Activated CD4-positive, alpha-beta T cell treated with anti-CD3 and anti-CD28 coated beads, Interleukin-2, amount 50 U/mL, for 4 hours (primary cell): ENCODE results near the gene AMHR2.

Source experiments
- DNase-seq, 2 experiments: peaks; one replicate each; pipeline ENCODE4 v3.0.0-alpha.2; 2020

Gene AMHR2

GRCh38 chr12:53453953-53454640 is 30.4 kb downstream of the AMHR2 start:
- DNase-seq, result no peak

- no peak for DNase-seq
Measured at GRCh38 chr12:53454707-53455106, 31.1 kb downstream of the AMHR2 start.

DNA sequence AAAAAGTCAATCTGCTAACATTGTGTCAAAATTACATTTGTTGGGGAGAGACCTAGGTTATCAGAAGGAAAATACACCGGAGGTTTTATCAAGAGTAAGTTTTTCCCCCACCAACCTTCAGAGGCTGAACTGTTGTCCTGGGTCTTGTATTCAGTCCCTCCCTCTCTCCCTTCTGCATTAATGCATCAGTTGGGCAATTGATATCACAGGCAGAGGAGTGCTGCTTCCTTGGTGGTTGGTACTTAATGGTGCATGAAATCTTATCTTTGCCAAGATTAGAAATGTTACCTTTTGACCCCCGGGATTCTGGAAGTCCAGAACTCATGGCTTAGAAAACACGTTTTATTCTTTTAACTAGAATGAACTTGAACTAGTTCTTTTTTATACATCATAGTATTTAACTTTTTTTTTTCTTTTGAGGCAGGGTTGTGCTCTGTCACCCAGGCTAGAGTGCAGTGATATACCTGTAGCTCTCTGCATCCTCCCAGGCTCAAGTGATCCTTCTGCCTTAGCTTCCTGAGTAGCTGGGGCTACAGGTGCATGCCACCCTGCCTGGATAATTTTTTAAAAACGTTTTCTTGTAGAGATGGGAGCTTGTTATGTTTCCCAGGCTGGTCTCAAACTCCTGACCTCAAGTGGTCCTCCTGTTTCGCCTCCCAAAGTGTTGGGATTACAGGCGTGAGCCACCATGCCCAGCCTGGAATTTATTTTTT is 33.2 kb downstream of the AMHR2 start:
- no peak for DNase-seq

- DNase-seq, result no peak
Measured at GRCh38 chr12:53459097-53459496, 35.4 kb downstream of the AMHR2 start.

DNA sequence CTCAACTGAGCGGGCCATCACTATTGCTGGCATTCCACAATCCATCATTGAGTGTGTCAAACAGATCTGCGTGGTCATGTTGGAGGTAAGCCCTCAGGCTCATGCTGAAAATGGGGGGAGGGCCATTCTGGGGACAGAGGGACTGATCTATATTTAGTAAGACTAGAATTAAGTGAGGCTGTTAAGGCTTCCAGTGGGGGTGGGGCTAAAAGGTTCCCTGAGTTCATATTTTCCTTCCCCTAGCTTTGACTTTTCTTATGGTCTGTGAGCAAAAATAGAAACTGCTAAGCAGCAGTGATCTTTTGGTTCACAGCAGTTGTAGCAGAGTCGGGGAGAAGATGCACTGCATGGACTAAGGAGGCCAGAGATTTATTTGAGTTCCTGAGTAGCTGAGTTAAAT is 37.4 kb downstream of the AMHR2 start:
- DNase-seq, result no peak

GRCh38 chr12:53461591-53461990 is 37.9 kb downstream of the AMHR2 start:
- DNase-seq, result no peak

DNA sequence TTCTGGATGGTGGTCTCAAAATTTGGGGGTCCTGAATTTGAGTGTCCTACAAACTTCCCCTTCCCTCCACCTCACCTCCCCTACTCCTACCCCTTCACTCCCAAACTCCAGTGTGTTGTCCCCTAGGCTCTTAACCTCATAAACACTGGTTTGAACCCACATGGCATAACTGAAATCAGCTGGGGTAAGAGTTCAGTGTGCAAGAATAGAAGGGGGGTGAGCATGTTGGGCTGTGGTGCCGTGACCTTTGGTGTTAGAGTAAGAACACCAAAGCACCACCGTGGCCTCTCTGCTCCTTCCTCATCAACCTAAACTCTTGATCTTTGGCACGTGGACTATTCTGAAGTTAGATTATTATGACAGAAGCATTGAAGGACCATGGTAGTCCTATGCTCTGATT is 39.3 kb downstream of the AMHR2 start:
- DNase-seq, result no peak

DNA sequence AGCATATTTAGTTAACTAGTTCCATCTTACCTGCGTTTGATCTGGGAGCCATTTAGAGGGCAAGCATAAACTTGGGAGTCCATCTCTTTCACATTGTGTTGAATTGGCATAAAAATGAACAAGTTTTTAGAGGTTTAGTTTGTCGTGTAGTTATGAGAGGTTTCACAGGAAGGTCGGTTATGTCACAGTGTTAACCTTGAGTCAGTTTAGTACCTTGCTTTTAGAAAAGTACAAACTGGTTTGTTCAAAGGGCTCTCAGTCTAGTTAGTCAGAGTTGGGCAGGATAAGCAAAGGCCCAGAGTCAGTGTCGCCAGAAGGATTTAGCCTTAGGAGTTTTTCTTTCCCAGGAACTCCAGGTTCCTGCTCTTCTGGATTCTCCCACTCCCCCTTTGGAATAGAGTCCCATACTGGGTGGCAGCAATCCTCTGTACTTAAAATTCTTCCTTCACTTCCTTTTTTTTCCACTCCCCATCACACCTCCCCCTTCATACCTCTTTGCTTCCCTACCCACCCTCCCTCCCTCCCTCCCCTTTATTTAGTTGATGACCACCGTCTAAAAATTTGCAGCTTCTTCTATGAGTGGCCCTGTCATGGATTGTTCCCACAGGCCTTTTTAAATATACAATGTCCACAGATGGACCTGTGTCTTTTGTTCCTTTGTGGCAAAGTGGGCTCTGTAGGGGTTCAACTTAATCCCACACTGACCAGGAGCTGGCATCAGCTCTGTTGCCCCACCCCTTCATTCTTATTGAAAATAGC is 40.3 kb downstream of the AMHR2 start:
- no peak for DNase-seq

GRCh38 chr12:53464685-53465418 is 41.2 kb downstream of the AMHR2 start:
- DNase-seq, result no peak

DNA sequence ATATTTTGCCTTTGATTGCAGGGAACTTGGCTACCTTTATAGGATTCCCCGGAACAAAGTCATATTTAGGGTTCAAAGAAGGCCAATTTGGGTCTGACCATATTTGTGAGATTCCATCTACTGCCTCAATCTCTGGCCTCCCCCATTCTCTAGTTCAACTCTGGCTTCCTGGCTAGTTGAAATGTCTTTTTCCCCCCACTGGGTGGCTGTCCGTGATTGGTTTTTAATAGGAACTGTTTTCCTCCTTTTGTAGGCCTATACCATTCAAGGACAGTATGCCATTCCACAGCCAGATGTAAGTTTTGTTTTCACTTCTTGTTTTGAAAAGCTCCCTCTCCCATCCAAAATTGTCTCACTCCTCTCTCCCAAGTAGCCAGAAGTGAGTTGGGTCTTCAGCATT is 42.0 kb downstream of the AMHR2 start:
- DNase-seq, result no peak

DNA sequence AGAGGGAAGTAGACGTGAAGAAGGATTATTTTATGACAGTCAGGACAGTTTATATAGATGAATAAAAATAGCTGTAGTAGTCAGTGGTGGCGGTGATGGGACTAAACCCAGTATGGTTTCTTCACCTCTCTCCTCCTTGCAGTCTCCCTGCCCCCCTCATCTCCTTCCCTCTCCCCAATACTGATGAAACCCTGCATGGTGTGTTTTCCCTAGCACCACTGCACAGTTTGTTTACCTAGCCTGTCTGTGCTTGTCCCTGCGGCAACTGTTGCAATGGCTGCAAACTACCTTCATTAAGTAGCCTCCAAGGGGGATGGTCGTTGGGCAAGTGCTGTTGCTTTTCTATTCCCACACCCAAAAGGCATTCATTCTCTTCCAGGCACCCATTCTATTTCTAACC is 43.0 kb downstream of the AMHR2 start:
- no peak for DNase-seq

DNA sequence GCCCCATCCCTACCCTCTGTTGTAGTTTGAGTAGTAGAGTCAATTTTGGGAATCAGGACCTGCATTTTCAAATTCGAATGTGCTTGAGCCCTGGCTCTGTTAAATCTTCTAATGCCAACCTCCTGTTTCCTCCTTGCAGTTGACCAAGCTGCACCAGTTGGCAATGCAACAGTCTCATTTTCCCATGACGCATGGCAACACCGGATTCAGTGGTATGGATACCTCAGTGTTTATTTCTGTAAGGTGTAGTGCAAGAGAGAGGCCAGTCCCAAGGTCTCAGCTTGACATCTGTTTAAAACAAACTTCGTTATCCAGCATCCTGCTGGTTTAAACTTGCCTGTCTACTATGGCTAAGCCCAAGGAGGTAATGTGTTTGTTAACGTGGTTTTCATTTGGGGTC is 43.4 kb downstream of the AMHR2 start:
- DNase-seq, result no peak

GRCh38 chr12:53467880-53468279 is 44.2 kb downstream of the AMHR2 start:
- DNase-seq, result no peak

DNA sequence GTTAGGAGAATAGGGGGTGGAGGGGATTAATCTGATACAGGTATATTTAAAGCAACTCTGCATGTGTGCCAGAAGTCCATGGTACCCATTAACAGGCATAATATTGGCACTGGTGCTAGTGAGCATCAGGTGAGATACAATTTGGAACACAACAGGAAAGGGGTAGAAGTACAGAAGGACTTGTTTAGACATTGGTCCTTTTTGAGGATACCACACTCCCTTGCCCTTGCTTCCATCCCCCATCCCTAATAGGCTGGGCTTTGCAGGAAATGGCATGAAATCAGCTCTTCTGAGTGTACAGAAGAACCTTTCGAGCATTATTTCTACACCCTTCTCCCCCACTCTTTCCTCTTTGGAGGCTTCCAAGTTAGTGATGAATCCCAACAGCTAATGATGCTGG is 44.6 kb downstream of the AMHR2 start:
- DNase-seq, result no peak

GRCh38 chr12:53472056-53472582 is 48.5 kb downstream of the AMHR2 start:
- DNase-seq, result no peak

GRCh38 chr12:53474077-53474476 is 50.4 kb downstream of the AMHR2 start:
- DNase-seq, result no peak

DNA sequence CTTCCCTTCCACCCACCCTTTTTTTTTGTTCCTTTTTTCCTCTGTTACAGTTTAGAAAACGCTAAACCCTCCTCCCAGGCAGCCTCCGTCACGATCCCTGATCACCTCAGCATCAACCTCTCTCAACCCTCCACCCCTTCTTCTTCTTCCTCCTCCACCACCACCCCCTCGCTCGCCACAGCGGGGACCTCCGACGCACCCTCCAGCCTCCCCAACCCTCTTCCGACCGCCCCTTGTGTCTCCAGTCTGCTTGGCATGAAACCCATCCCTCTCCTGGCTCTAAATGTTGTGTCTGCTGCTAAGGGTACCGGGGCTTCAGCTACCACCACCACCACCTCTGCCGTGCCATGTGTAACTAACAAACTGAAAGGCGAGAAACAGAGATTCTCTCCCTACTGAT is 51.2 kb downstream of the AMHR2 start:
- no peak for DNase-seq

- DNase-seq, result no peak
Measured at GRCh38 chr12:53476769-53477209, 53.1 kb downstream of the AMHR2 start.

DNA sequence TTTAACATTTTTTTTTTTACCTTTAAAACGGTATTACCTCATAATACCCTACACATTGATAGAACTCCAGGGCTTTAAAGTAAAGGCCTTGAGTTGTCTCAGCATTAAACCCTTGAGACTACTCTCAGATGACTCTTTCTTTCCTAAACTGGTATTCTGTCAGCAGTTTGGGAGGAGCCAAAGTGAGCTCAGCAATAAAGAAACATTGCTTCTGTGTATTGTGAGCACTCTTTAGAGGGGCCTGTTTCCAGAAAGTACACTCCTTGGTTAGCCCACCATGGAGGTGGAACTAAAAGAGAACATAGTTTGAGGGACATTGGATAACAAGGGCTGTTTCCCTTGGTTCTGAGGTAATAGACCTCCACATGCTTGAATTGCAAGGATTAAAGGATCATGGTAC is 55.2 kb downstream of the AMHR2 start:
- no peak for DNase-seq

GRCh38 chr12:53479331-53479730 is 55.7 kb downstream of the AMHR2 start:
- DNase-seq, result no peak

GRCh38 chr12:53480491-53481442 is 57.1 kb downstream of the AMHR2 start:
- no peak for DNase-seq
